Neural cell (in vitro differentiated cells): ENCODE data around the gene C1orf146. TPM values are rescaled to one million over a fixed set of nuclear protein-coding genes. Genes with fewer than 3 reads are reported as not detected.

Experiments used
- H2AFZ ChIP-seq: fragments of 200-600, 300-800 bp; sonication (generic), shearing (Covaris generic); 2 replicates; pipeline ENCODE4 v1.6.0; 2014; ENCODE audit warnings: low read depth, mild to moderate bottlenecking, antibody characterized with exemption, low read length, moderate library complexity
- H3F3A ChIP-seq: fragments of 200-600 bp; shearing (Covaris generic); 2 replicates; pipeline ENCODE4 v1.6.1; 2016; ENCODE audit warnings: mild to moderate bottlenecking, moderate library complexity, mixed read lengths, antibody characterized with exemption, low read length; ENCODE audit not compliant: insufficient read depth, poor library complexity, severe bottlenecking
- H3K27ac ChIP-seq: fragments of 200-600, 300-800 bp; sonication (generic), shearing (Covaris generic); 2 replicates; pipeline ENCODE4 v1.5.1; 2014; ENCODE audit warnings: mild to moderate bottlenecking, low read length, moderate library complexity
- H3K27me3 ChIP-seq: fragments of 300-800, 200-600 bp; sonication (generic), shearing (Covaris generic); 2 replicates; pipeline ENCODE4 v1.6.0; 2014; ENCODE audit warnings: mild to moderate bottlenecking, low read depth, low read length, moderate library complexity; ENCODE audit not compliant: insufficient read depth
- H3K36me3 ChIP-seq: fragments of 300-800, 200-600 bp; sonication (generic), shearing (Covaris generic); 2 replicates; pipeline ENCODE4 v1.5.1; 2014; ENCODE audit warnings: mild to moderate bottlenecking, antibody characterized with exemption, low read length, moderate library complexity; ENCODE audit not compliant: insufficient read depth
- H3K4me2 ChIP-seq: fragments of 300-800, 200-600 bp; sonication (generic), shearing (Covaris generic); 2 replicates; pipeline ENCODE4 v1.6.0; 2014; ENCODE audit warnings: mild to moderate bottlenecking, low read length
- H3K4me3 ChIP-seq: fragments of 300-800, 200-600 bp; sonication (generic), shearing (Covaris generic); 2 replicates; pipeline ENCODE4 v1.5.1; 2014; ENCODE audit warnings: mild to moderate bottlenecking, low read length, moderate library complexity
- H3K79me2 ChIP-seq: fragments of 200-600 bp; shearing (Covaris generic); replicated peaks from 2 replicates; pipeline ENCODE4 v1.6.0; 2014; ENCODE audit warnings: mild to moderate bottlenecking, low read length, moderate library complexity; ENCODE audit not compliant: insufficient read depth
- H3K9ac ChIP-seq: fragments of 300-800, 200-600 bp; sonication (generic), shearing (Covaris generic); 2 replicates; pipeline ENCODE4 v1.6.1; 2016; ENCODE audit warnings: mild to moderate bottlenecking, low read length, mixed read lengths
- H3K9me2 ChIP-seq: fragments of 200-600 bp; shearing (Covaris generic); 2 replicates; pipeline ENCODE4 v1.6.1; 2016; ENCODE audit warnings: mild to moderate bottlenecking, low read length, mixed read lengths; ENCODE audit not compliant: insufficient read depth
- H3K9me3 ChIP-seq: fragments of 200-600, 300-800 bp; sonication (generic), shearing (Covaris generic); 2 replicates; pipeline ENCODE4 v1.6.1; 2016; ENCODE audit warnings: mild to moderate bottlenecking, mixed run types, low read length, moderate library complexity, mixed read lengths
- H4K20me1 ChIP-seq: fragments of 200-600 bp; shearing (Covaris generic); 2 replicates; pipeline ENCODE4 v1.6.1; 2016; ENCODE audit warnings: mild to moderate bottlenecking, mixed run types; ENCODE audit not compliant: insufficient read depth
- CTCF ChIP-seq: fragments of 450-650 bp; IDR thresholded peaks from 2 replicates; pipeline ENCODE4 v1.5.1; 2014; ENCODE audit warnings: antibody characterized with exemption, mild to moderate bottlenecking, moderate library complexity; ENCODE audit not compliant: poor library complexity, severe bottlenecking
- EP300 ChIP-seq: fragments of 450-650 bp; conservative IDR thresholded peaks from 2 replicates; pipeline ENCODE4 v1.6.1; 2014; ENCODE audit warnings: antibody characterized with exemption, mild to moderate bottlenecking, moderate library complexity; ENCODE audit not compliant: poor library complexity, severe bottlenecking
- EZH2 ChIP-seq: fragments of 200-600, 300-800 bp; shearing (Covaris generic), sonication (generic); IDR thresholded peaks from 2 replicates; pipeline ENCODE4 v1.6.1; 2014; ENCODE audit warnings: antibody characterized with exemption, low read length, borderline replicate concordance, mild to moderate bottlenecking; ENCODE audit not compliant: insufficient read depth, poor library complexity, severe bottlenecking
- MXI1 ChIP-seq: fragments of 450-650 bp; conservative IDR thresholded peaks from 2 replicates; pipeline ENCODE4 v1.6.1; 2014; ENCODE audit warnings: antibody characterized with exemption, mild to moderate bottlenecking; ENCODE audit not compliant: poor library complexity, severe bottlenecking
- POLR2AphosphoS5 ChIP-seq: IDR thresholded peaks from 2 replicates; pipeline ENCODE4 v1.6.1; 2012
- RAD21 ChIP-seq: fragments of 450-650 bp; conservative IDR thresholded peaks from 2 replicates; pipeline ENCODE4 v1.6.1; 2014; ENCODE audit warnings: antibody characterized with exemption, mild to moderate bottlenecking, moderate library complexity
- REST ChIP-seq: IDR thresholded peaks from 2 replicates; pipeline ENCODE4 v1.6.1; 2012; ENCODE audit warnings: borderline replicate concordance
- SMC3 ChIP-seq: fragments of 450-650 bp; conservative IDR thresholded peaks from 2 replicates; pipeline ENCODE4 v1.6.1; 2014; ENCODE audit warnings: antibody characterized with exemption, mild to moderate bottlenecking, moderate library complexity; ENCODE audit not compliant: poor library complexity
- TAF1 ChIP-seq: IDR thresholded peaks from 2 replicates; pipeline ENCODE4 v1.6.1; 2012; ENCODE audit warnings: low read depth
- polyA plus RNA-seq: library from polyadenylated mRNA; depleted of rRNA; stranded (reverse); fragments of >200 nt; gene quantifications from 2 replicates; pipeline ENCODE4 v1.2.3, GENCODE V29; 2014

The C1orf146 gene
- polyA plus RNA-seq, 1 donor from 2014 or later: not detected

- H2AFZ ChIP-seq: no peak overlapping the region
- no peaks in the 10 kb centered on the region for H3K79me2 ChIP-seq
- no peaks in the 10 kb centered on the region for H3K36me3 ChIP-seq
- no peak overlapping the region for H3K4me3 ChIP-seq
- no peaks in the 10 kb centered on the region for H3K9me2 ChIP-seq
- no peak overlapping the region for H3K27ac ChIP-seq
- TF ChIP-seq RAD21 (no peak), REST (no peak), TAF1 (no peak), CTCF (no peak), POLR2AphosphoS5 (no peak), EZH2 (no peak), MXI1 (no peak), EP300 (no peak), SMC3 (no peak)
- H3K9ac ChIP-seq: no peak overlapping the region
- H3F3A ChIP-seq: no peaks in the 10 kb centered on the region
- no peaks in the 10 kb centered on the region for H3K9me3 ChIP-seq
- H3K4me2 ChIP-seq: no peak overlapping the region
- no peaks in the 10 kb centered on the region for H4K20me1 ChIP-seq
- no peaks in the 10 kb centered on the region for H3K27me3 ChIP-seq
These were observed 1.3 kb downstream of the C1orf146 start for GRCh38 chr1:92219028-92219427.

- H3K36me3 ChIP-seq: no peaks in the 10 kb centered on the region
- no peak overlapping the region for H3K9ac ChIP-seq
- TF ChIP-seq TAF1: no peak
- no peak for TF ChIP-seq EZH2
- TF ChIP-seq CTCF: no peak
- no peak for TF ChIP-seq POLR2AphosphoS5
- no peak for TF ChIP-seq REST
- TF ChIP-seq SMC3: no peak
- no peak for TF ChIP-seq RAD21
These were observed 10.7 kb downstream of the C1orf146 start for GRCh38 chr1:92228401-92228800.

More at GRCh38 chr1:92228401-92228800, 10.7 kb downstream of the C1orf146 start:
- H3K4me2 ChIP-seq: no peak overlapping the region
- H3K79me2 ChIP-seq: no peaks in the 10 kb centered on the region
- no peaks in the 10 kb centered on the region for H3F3A ChIP-seq
- H3K9me2 ChIP-seq: no peaks in the 10 kb centered on the region
- no peak overlapping the region for H2AFZ ChIP-seq
- no peaks in the 10 kb centered on the region for H4K20me1 ChIP-seq
- H3K4me3 ChIP-seq: no peak overlapping the region
- no peaks in the 10 kb centered on the region for H3K27me3 ChIP-seq
- H3K27ac ChIP-seq: no peak overlapping the region
- no peaks in the 10 kb centered on the region for H3K9me3 ChIP-seq
